Keratinocyte (primary cell): ENCODE measurements around the gene CUZD1.

ENCODE experiments used
- EZH2 ChIP-seq: IDR thresholded peaks from one replicate; pipeline ENCODE4 v1.6.1; 2012; ENCODE audit warnings: inconsistent platforms, mild to moderate bottlenecking, low read length, moderate library complexity
- TF ChIP-seq, protein P1 (sequence below), 3 experiments: IDR thresholded peaks in 1 of 3; conservative IDR thresholded peaks in 1 of 3; optimal IDR thresholded peaks in 1 of 3; 2 replicates in 2 of 3; 3 replicates in 1 of 3; pipeline versions ENCODE3 to v1.5.1; 2011; ENCODE audit warnings: low read length in 3 of 3, mild to moderate bottlenecking in 3 of 3, moderate library complexity in 2 of 3, control low read depth in 1 of 3, inconsistent platforms in 1 of 3; ENCODE audit not compliant: insufficient read depth in 2 of 3; ENCODE audit errors: extremely low read depth in 1 of 3

DNA sequence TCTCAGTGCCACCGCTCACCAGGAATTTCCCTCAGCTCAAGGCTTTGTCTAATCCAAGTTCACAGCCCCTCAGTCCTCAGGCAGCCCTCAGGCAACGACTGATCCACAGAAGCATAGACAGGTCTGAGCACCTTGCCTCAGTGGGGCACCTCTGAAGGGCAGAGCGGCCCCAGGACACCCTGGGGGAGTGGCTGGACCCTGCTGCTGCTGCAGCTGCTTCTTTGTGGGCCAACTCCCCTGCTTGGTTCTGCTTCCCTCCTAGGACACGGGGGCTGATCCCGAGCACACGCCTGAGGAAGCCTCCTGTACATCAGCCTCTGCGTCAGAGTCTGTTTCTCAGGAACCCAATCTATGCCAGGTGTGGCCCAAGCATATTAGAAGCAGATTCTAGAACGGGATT, 16.2 kb downstream of the CUZD1 start:
- TF ChIP-seq EZH2: no peak
- TF ChIP-seq, protein P1, sequence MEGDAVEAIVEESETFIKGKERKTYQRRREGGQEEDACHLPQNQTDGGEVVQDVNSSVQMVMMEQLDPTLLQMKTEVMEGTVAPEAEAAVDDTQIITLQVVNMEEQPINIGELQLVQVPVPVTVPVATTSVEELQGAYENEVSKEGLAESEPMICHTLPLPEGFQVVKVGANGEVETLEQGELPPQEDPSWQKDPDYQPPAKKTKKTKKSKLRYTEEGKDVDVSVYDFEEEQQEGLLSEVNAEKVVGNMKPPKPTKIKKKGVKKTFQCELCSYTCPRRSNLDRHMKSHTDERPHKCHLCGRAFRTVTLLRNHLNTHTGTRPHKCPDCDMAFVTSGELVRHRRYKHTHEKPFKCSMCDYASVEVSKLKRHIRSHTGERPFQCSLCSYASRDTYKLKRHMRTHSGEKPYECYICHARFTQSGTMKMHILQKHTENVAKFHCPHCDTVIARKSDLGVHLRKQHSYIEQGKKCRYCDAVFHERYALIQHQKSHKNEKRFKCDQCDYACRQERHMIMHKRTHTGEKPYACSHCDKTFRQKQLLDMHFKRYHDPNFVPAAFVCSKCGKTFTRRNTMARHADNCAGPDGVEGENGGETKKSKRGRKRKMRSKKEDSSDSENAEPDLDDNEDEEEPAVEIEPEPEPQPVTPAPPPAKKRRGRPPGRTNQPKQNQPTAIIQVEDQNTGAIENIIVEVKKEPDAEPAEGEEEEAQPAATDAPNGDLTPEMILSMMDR (optimal IDR thresholded peaks at IDR 0.05 in 1 of 3, IDR thresholded peaks at IDR 0.05 in 1 of 3, conservative IDR thresholded peaks at IDR 0.05 in 1 of 3; ENCODE audit: extremely low read depth in 1 of 3, insufficient read depth in 2 of 3, low read length in 3 of 3): no peak
